Endothelial cell of umbilical vein (primary cell): ENCODE data around the gene PFKFB3. TPM values are rescaled to one million over a fixed set of nuclear protein-coding genes. Genes with fewer than 3 reads are reported as not detected.

Source experiments
- BruUV-seq: library from RNA; stranded (reverse); fragments of 400-500 nt; replicated peaks from 2 replicates; lab custom pipeline; 2021; lab: Mats Ljungman, UMichigan
- CTCF ChIA-PET: fragments of 300-600, 350-600 bp; sonication (Branson Sonifier 250); formaldehyde crosslinking; loops from one replicate; lab custom pipeline; 2021; ENCODE audit warnings: antibody characterized with exemption, inconsistent platforms; lab: Charles Lee
- POLR2A ChIA-PET: fragments of 300-600, 350-600 bp; sonication (Branson Sonifier 250); formaldehyde crosslinking; loops from one replicate; lab custom pipeline; 2021; ENCODE audit warnings: antibody characterized with exemption, inconsistent platforms; lab: Charles Lee
- DNase-seq: peaks from one replicate; pipeline ENCODE4 v3.0.0-alpha.2; 2011; ENCODE audit warnings: low read depth, low spot score
- FAIRE-seq: peaks from 2 replicates; lab custom pipeline; 2011; peaks lifted over from hg19 to GRCh38; lab: Jason Lieb, UNC
- H2AFZ ChIP-seq: 2 replicates; pipeline ENCODE4 v1.6.0; 2012; ENCODE audit warnings: low read depth, low read length, control low read depth, inconsistent platforms
- H3K27ac ChIP-seq: 2 replicates; pipeline ENCODE4 v1.5.1; 2011; ENCODE audit warnings: low read depth, mild to moderate bottlenecking, control low read depth, low read length, moderate library complexity; ENCODE audit not compliant: insufficient read depth
- H3K27me3 ChIP-seq, 2 experiments: 2 replicates each; pipeline versions ENCODE4 v1.6.0 to v1.6.1; 2011; ENCODE audit warnings: low read length in 2 of 2, mixed read lengths in 1 of 2; ENCODE audit not compliant: control insufficient read depth in 2 of 2, insufficient read depth in 2 of 2
- H3K36me3 ChIP-seq, 2 experiments: 2 replicates in 1 of 2; 3 replicates in 1 of 2; pipeline ENCODE4 v1.5.1; 2011; ENCODE audit warnings: low read length in 2 of 2, mild to moderate bottlenecking in 1 of 2, moderate library complexity in 1 of 2; ENCODE audit not compliant: control insufficient read depth in 2 of 2, insufficient read depth in 2 of 2; ENCODE audit errors: extremely low read depth in 1 of 2
- H3K4me1 ChIP-seq: 3 replicates; pipeline ENCODE4 v1.5.1; 2011; ENCODE audit warnings: mild to moderate bottlenecking, low read length; ENCODE audit not compliant: control insufficient read depth, insufficient read depth; ENCODE audit errors: extremely low read depth
- H3K4me2 ChIP-seq: 2 replicates; pipeline ENCODE4 v1.6.1; 2011; ENCODE audit warnings: low read length, control low read depth, mixed read lengths; ENCODE audit not compliant: insufficient read depth
- H3K4me3 ChIP-seq, 3 experiments: fragments of 200-600 bp in 1 of 3; sonication (generic), shearing (Covaris generic) in 1 of 3; replicated peaks in 1 of 3; 2 replicates each; pipeline ENCODE4 v1.5.1; 2011 to 2016; ENCODE audit warnings: control low read depth in 3 of 3, low read length in 3 of 3, mild to moderate bottlenecking in 2 of 3, inconsistent platforms in 1 of 3, low read depth in 1 of 3, moderate library complexity in 1 of 3; ENCODE audit not compliant: insufficient read depth in 1 of 3
- H3K79me2 ChIP-seq: 2 replicates; pipeline ENCODE4 v1.6.0; 2012; ENCODE audit warnings: low read length, inconsistent platforms; ENCODE audit not compliant: control insufficient read depth, insufficient read depth
- H3K9ac ChIP-seq: replicated peaks from 2 replicates; pipeline ENCODE3; 2011; ENCODE audit warnings: low read length, control low read depth; ENCODE audit not compliant: insufficient read depth; ENCODE audit errors: extremely low read depth
- H3K9me1 ChIP-seq: replicated peaks from 3 replicates; pipeline ENCODE4 v1.6.0; 2011; ENCODE audit warnings: mild to moderate bottlenecking, low read length; ENCODE audit not compliant: control insufficient read depth, insufficient read depth; ENCODE audit errors: extremely low read depth
- H3K9me3 ChIP-seq: replicated peaks from 2 replicates; pipeline ENCODE4 v1.5.1; 2012; ENCODE audit warnings: low read length, inconsistent platforms; ENCODE audit not compliant: control insufficient read depth, insufficient read depth
- H4K20me1 ChIP-seq: replicated peaks from 2 replicates; pipeline ENCODE3; 2011; ENCODE audit warnings: mild to moderate bottlenecking, low read length; ENCODE audit not compliant: control insufficient read depth, insufficient read depth; ENCODE audit errors: extremely low read depth
- EZH2 ChIP-seq: IDR thresholded peaks from 2 replicates; pipeline ENCODE4 v1.6.1; 2012; ENCODE audit warnings: borderline replicate concordance, low read depth, mild to moderate bottlenecking, moderate library complexity, low read length, inconsistent platforms; ENCODE audit not compliant: severe bottlenecking
- FOS ChIP-seq: IDR thresholded peaks from 2 replicates; pipeline ENCODE4 v1.6.1; 2011; ENCODE audit warnings: mild to moderate bottlenecking, low read length, moderate library complexity, borderline replicate concordance; ENCODE audit not compliant: insufficient read depth
- JUN ChIP-seq: IDR thresholded peaks from 2 replicates; pipeline ENCODE4 v1.6.1; 2011; ENCODE audit warnings: borderline replicate concordance, low read depth; ENCODE audit not compliant: insufficient read length, insufficient read depth
- MYC ChIP-seq: IDR thresholded peaks from one replicate; pipeline ENCODE4 v1.6.1; 2011; ENCODE audit warnings: mild to moderate bottlenecking, low read depth, low read length
- dilution Hi-C: fragments of 300-500 bp; cut with MboI; formaldehyde crosslinking; loops from one replicate; pipeline ENCODE4 v1.15.0; 2019; ENCODE audit warnings: low sequenced_read_pairs; ENCODE audit not compliant: extremely low pct_ligation_motif_present
- intact Hi-C: fragments of 100-400 bp; cut with micrococcal nuclease; formaldehyde crosslinking; loops from one replicate; pipeline ENCODE4 v1.10.0; 2022
- polyA plus RNA-seq, 4 experiments: library from polyadenylated mRNA; depleted of rRNA in 3 of 4; stranded (reverse) in 3 of 4; unstranded in 1 of 4; fragments of >200 nt; gene quantifications; 2 replicates each; pipeline versions ENCODE4 v1.2.1 to v1.2.3, GENCODE V29; 2011 to 2012; ENCODE audit warnings: missing spikeins in 1 of 4
- total RNA-seq: library from RNA; stranded (reverse); gene quantifications from 2 replicates; pipeline ENCODE4 v1.2.3, GENCODE V29; 2021
- TF ChIP-seq, protein P1 (sequence below), 2 donors: IDR thresholded peaks; 1 replicate in 1 of 2; 2 replicates in 1 of 2; pipeline ENCODE4 v1.5.1; 2011; ENCODE audit warnings: low read length in 2 of 2, mild to moderate bottlenecking in 2 of 2, moderate library complexity in 2 of 2, control low read depth in 1 of 2, inconsistent platforms in 1 of 2, low read depth in 1 of 2; ENCODE audit not compliant: insufficient read depth in 1 of 2; ENCODE audit errors: extremely low read depth in 1 of 2

Gene PFKFB3
- total and polyA plus RNA-seq, 2 donors (not counting 3 experiments of a cell fraction or from before 2014, with no cell fraction given) = 15.8 to 33.7 TPM

- Histone ChIP-seq H3K4me3 (no peak overlapping the region), H3K4me2 (no peak overlapping the region), H3K4me1 (peaks cover 26% of the 10 kb centered on the region), H3K27me3 (no peaks in the 10 kb centered on the region), H4K20me1 (no peaks in the 10 kb centered on the region), H3K36me3 (no peaks in the 10 kb centered on the region), H3K27ac (no peak overlapping the region), H3K79me2 (peaks cover 2% of the 10 kb centered on the region), H3K9ac (no peak overlapping the region), H3K9me1 (no peaks in the 10 kb centered on the region), H3K9me3 (no peaks in the 10 kb centered on the region), H2AFZ (no peak overlapping the region)
- POLR2A ChIA-PET = no interaction called here
- DNase-seq (no peak), FAIRE-seq (no peak)
- BruUV-seq = no TSS peak
- dilution Hi-C loops (no loop called here), intact Hi-C loops (no loop called here)
- TF ChIP-seq EZH2 = no peak
- CTCF ChIA-PET = interaction anchor here (8.1 kb wide), 1 partner anchor 204 kb away, joined by 285 read pairs; no protein-coding TSS in a partner anchor
These were observed 4.6 kb upstream of the PFKFB3 start for GRCh38 chr10:6198171-6198570.

DNA sequence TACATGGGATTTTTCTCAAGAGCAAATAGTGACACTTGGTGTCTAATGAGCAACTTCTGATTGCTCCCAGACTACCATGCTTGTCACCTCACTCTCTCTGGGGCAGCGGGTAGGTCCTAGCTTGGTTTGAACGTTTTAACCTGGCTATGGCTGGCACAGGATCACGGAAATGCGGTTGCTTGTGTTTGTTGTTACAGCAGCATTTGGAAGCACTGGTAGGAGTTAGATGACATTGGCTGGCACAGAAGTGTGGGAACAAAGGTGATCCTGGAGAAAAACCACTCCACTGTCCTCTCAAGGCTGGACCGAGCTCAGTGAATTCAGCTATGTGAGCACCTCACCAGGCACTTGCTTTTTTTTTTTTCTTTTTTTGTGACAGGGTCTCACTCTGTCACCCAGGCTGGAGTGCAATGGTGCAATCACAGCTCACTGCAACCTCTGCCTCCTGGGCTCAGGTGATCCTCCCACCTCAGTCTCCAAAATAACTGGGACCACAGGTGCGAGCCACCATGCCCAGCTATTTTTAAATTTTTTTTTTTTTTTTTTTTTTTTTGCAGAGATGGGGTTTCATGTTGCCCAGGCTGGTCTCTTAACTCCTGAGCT lies 3.5 kb upstream of the PFKFB3 start:
- H3K27ac ChIP-seq = no peak overlapping the region
- no peak overlapping the region for H2AFZ ChIP-seq
- no peaks in the 10 kb centered on the region for H3K27me3 ChIP-seq
- H3K4me3 ChIP-seq = no peak overlapping the region
- intact Hi-C loops = no loop called here
- H3K79me2 ChIP-seq = peaks cover 6% of the 10 kb centered on the region
- H3K4me2 ChIP-seq = no peak overlapping the region
- no peak for FAIRE-seq
- H3K36me3 ChIP-seq = no peaks in the 10 kb centered on the region
- no peaks in the 10 kb centered on the region for H3K9me1 ChIP-seq
- TF ChIP-seq, protein P1, sequence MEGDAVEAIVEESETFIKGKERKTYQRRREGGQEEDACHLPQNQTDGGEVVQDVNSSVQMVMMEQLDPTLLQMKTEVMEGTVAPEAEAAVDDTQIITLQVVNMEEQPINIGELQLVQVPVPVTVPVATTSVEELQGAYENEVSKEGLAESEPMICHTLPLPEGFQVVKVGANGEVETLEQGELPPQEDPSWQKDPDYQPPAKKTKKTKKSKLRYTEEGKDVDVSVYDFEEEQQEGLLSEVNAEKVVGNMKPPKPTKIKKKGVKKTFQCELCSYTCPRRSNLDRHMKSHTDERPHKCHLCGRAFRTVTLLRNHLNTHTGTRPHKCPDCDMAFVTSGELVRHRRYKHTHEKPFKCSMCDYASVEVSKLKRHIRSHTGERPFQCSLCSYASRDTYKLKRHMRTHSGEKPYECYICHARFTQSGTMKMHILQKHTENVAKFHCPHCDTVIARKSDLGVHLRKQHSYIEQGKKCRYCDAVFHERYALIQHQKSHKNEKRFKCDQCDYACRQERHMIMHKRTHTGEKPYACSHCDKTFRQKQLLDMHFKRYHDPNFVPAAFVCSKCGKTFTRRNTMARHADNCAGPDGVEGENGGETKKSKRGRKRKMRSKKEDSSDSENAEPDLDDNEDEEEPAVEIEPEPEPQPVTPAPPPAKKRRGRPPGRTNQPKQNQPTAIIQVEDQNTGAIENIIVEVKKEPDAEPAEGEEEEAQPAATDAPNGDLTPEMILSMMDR (IDR thresholded peaks at IDR 0.05; ENCODE audit: extremely low read depth in 1 of 2, insufficient read depth in 1 of 2, low read depth in 1 of 2, low read length in 2 of 2) = no peak
- TF ChIP-seq JUN (no peak), MYC (no peak), FOS (no peak)
- DNase-seq = no peak
- H3K4me1 ChIP-seq = peaks cover 26% of the 10 kb centered on the region
- no peak overlapping the region for H3K9ac ChIP-seq
- H3K9me3 ChIP-seq = no peaks in the 10 kb centered on the region
- no TSS peak for BruUV-seq
- H4K20me1 ChIP-seq = no peaks in the 10 kb centered on the region
- ChIA-PET CTCF (interaction anchor here (1.2 to 8.1 kb wide), 5 partner anchors 36 to 203 kb away, joined by 3 to 285 read pairs (median 7); no protein-coding TSS in a partner anchor), POLR2A (interaction anchor here (0.6 kb wide), 1 partner anchor 28 kb away, joined by 3 read pairs; no protein-coding TSS in a partner anchor)
- dilution Hi-C loops = no loop called here
